GM19468 (cell line): ENCODE results near the gene MPST.
"Not testable (repeated sequence)": the region's sequence is repeated elsewhere in the genome, so short reads cannot be mapped to it uniquely, and the experiment has no call there.

Experiments used
- ATAC-seq: cut with Tn5 transposase; IDR thresholded peaks from one replicate; pipeline ENCODE4 v1.9.1; 2021; ENCODE audit warnings: mild to moderate bottlenecking, moderate library complexity, moderate number of reproducible peaks; ENCODE audit not compliant: unreplicated experiment; ENCODE audit errors: extremely low read depth

The MPST gene

DNA sequence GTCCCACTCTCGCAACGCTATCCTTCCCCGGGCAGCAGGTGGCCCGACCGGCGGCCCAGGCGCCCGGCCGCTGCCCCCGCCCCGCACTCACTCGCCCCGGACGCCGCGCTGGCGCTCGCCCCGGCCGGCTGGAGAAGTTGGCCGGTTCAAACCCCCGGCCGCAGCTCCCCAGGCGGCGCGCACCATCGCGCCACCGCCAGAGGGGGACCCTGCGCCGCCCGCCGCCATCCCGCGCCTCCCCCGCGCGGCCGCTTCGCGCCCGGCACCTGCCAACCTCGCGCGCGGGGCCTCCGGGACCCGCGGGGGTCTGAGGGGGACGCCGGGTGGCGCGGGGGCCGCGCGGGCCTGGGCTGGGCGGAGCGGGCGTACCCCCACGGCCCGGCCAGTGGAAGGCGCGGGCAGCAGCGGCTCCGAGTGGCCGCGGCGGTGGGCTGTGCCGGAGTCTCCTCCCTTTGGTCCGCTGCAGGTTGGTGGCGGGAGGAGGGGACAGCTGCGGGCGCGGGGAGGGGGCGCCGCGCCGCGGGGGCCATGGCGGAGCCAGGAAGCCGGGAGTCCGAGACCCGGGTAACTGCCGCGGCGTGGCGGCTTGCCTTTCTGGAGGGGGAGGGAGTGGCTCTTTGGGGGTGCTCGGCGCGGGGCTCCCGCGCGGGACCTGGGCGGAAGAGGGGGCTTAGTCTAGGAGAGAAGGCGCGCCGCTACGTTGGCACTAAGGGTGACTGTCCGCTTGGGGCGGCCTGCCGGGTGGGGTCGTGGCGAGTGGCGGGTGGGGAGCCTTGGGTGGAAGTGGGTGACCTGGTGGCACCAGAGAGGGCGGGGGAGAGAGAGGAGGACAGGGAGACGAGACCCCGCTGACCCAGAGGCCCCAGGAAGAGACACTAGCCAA, at the start of gene MPST, which contains the start of gene TST:
Gene MPST, plus strand, starts transcription at position 434 of the 883 bp plus-strand sequence. Its CDS starts 95 bp downstream, at position 529.
Gene TST, minus strand, starts transcription at position 139 of the 883 bp plus-strand sequence. CDS start 715 bp downstream, outside the sequence.
- peak; percentile 52 for ATAC-seq

DNA sequence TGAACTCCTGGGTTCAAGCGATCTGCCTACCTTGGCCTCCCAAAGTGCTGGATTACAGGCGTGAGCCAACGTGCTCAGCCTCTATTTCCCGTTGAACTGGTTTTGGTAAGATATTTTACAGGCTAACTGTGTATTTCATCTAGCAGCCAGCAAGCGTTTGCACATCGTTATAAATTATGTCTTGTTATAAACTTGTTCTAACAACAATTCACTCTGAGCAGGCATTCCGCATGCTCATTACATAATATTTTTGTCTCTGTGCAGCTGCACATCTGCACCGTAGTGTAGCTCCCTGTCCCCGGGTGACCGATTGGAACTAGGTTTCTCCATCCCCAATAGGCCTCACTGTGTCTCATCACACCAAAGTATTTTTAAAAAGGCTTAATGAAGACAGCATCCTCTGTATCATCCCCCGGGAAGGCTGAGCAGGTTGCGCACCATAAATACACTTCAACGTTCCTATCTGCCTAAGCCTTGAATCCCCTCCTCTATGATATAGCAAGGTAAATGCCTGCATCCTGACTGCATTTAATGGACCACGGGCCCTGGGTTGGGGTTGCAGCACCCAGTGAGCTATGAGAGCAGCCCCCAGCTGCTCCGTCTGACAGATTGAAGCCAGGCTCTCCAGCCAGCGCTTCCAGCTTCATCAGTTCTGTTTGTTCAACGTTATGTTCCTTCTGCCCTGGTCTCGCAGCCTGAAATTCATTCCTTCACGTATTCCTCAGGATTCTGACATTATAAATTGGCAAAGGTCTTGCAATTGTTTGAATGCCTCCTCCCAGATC, 48.0 kb upstream of the MPST start:
- ATAC-seq: no peak

DNA sequence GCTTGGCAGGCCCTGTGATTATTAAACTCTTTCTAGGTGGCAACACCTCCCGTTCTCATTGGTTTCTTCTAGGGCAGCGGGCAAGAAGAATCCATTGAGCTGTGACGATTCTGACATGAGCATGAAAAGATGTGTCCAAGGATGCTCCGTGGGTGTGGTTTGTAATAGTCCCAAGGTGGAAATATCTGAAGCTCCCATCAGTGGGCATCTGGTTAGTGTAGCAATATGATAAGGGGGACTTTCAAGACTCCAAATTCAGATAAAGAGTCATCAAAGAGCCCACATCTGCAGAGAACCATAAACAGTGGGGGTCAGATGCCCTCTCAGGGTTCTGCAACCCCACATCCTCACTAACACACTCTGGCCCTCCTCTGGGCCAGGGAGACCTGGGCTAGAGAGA, 42.9 kb upstream of the MPST start:
- ATAC-seq: no peak

DNA sequence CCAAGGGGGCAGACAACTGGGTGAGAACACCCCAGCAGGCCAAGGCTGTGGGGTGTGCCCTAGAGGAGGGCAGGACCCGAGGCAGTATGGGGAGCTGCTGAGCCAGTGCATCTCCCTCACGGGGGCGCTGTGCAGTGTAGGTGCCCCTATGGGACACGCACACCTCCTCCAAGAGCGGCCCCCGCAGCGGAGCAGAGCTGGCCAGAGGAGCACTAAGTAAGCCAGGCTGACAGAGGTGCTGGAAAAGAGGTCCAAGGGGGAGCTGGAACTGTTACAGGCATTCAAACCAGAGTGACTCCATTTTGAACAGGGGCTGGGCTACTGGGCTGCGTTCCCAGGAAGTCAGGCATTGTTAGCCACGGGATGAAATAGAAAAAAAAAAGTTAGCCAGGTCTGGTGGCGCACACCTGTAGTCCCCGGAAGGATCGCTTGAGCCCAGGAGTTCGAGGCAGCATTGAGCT, 42.1 kb upstream of the MPST start:
- ATAC-seq: no peak

DNA sequence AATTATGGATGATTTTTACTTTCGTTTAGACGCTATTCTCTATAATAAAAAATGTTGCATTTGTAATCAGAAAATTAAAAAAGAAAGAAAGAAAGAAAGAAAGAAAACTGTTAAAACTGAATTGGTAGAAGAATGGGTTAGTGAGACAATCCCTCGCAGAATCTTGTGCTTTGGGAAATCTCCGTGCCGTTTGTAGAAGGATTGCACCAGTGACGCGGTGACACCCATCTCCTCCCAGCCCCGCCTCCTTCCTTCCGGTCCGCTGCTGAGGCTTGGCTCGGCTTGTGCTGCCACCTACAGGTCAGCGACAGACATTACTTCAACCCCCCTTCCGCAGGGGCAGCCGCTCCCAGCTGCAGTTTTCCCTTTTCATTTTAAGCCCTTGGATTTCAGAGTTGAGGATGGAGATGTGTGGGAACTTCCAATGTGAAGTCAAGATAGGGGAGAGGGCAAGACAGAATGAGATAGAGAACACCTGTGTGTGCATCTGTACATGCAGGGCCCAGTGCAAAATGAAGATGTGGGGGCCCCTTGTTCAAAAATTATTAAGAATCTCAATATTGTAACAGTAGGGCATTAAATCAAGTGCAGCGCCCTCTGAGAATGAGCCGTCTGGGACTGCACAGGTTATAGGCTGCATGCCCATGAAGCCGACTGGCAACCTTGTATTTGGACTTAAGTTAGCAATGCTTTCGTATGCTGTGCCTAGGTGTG, 41.4 kb upstream of the MPST start:
- peak; percentile 56 for ATAC-seq

DNA sequence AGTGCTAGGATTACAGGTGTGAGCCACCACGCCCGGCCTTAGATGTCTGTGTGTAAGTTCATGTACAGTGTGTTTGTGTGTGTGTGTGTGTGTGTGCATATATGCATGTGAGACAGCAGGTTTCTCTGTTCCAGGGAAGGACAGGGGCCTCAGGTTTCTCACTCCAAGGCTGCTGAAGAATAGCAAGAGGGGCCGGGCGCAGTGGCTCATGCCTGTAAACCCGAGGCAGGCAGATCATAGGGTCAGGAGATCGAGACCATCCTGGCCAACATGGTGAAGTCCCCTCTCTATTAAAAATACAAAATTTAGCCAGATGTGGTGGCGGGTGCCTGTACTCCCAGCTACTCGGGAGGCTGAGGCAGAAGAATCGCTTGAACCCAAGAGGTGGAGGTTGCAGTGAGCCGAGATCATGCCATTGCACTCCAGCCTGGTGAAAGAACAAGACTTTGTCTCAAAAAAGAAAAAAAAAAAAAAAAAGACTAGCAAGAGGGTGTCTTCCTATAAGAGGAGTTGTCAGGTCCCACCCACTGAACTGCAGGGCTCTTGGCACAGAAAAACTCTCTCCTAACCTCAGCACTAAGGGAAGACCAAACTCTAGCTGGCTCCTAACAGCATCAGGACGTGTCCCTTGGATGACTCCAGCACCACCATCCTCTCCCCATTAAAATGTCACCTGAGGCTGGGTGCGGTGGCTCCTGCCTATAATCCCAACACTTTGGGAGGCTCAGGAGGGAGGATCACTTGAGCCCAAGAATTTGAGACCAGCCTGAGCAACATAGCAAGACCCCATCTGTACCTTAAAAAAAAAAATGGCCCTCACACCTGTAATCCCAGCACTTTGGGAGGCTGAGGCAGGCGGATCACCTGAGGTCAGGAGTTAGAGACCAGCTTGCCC, 40.3 kb upstream of the MPST start:
- no peak for ATAC-seq

DNA sequence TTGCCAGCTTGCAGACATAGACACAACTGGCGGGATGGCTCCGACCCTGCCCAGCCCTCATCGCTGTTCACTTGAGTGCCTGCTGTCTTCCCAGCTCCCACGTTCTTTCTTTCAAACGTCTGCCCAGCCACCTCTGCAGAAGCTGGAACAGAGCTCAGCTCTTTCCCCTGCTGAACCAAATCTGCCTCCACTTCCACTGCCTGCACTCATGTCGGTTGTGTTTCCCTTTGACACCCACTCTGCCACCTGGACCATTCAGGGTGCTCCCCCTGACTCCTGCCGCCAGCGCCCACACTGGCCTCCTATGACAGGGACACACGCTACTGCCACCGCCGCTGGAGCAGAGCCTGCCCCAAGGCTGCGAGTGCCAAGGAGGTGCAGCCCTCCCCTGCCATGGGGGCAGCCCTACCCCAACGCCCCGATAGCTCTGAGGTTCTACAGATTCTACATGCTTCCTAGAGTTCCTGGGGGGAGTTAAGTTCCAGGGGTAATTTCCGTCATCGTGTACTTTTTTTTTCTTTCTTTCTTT, 38.2 kb upstream of the MPST start:
- no peak for ATAC-seq

DNA sequence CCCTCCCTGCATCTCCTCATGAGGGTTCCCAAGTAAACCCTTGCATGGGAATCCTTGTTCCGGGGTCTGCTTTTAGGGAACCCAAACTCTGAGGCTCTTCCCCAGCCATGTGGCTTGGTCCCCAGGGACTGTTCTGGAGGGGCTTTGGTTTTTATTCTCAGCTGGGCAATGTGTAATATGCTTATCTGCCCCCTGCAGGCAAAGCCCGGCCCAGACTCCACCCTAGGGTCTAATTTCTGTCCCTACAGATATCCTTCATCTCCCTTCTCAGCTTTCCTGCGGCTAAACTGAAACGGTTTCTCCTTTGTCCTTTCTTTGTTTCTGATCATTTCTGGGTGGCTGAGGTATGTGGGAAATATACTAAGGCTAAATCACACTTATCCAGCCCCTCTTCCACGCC, 37.4 kb upstream of the MPST start:
- ATAC-seq: no peak

DNA sequence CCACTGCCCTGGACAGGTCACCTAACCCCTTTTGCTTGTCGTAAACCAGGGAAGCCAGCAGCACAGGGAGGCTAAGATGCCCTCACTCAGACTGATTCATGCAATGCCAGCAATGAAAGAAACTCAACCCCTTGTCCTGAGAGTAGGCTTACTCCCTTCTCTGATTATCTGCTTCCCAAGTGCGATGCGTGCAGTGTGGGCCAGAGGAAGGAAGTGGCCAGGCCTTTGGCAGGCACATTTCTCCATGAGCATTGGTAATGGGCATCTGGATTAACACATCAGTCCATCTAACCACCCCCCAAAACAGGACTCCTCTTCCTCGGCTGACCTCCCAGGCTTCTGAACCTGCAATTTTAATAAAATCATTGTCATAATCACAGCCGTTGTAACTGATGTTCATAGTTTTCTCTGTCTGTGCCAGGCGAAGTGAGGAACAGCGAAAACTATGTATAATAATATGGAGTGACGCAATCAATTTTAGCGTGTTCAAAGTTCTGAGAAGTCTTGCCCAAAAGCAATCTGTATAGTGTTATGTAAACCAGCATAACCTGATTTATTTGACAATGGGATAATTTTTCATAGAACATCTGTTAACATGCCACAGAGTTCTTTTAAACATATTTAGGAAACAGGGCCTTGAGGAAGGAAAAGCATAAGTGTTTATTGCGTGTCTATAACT, 34.2 kb upstream of the MPST start:
- no peak for ATAC-seq

DNA sequence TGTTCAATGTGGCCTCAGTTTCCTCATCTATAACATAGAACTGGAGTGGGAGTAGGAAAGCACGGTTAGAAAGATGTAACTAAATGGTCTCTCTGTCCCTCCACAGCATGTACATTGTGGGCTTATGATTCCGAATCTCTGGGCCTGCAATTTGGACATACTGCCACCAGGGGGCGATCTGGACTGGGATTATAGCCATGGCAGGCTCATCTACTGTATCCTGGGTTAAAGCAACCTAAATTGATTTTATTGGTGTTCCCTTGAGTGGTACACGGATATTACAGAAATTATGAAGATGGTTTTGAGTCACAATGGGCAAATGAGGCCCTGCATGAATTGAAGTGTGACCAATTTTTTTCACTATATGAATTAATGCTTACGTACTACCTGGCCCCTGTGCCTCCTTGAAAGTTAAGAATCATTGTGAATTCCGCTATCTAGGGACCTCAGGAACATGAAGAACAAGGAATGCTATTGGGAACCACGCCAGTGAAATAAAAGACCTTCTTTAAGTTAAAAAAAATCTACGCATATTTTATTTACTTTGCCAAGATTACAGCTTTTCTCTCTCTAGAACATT, 33.2 kb upstream of the MPST start:
- ATAC-seq: no peak

DNA sequence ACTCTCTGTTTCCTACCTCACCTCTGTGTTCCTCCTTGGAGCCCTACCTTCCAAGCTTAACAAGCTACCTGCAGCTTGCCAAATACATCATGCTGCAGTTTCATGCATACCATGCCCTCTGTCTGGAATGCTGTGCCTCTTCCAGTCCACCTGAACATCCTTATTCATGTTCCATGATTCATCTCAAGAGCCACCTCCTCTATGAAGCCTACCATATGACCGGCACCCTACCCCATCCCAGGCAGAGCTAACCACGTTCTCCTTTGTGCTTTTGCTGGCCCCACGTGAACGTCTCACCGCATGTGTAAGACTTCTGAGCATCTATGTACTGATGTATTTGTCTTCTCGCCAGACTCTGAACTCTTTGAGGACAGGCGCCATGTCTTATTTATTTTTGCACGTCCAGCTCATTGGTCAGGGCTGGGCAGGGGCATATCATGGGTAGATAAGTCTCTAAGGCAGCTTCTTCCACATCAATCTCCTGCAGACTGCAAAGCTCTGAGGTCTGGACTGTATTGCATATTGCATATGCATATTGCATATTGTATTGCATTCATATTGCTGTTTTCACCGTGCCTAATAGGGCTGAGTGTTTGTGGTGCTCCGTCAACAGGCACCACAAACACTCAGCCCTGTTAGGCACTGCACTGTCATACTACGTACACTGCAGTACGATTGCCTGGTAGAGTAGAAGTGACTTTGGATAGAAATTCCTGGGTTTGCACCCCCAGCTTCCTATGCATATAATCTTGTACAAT, 31.3 kb upstream of the MPST start:
- ATAC-seq: no peak

DNA sequence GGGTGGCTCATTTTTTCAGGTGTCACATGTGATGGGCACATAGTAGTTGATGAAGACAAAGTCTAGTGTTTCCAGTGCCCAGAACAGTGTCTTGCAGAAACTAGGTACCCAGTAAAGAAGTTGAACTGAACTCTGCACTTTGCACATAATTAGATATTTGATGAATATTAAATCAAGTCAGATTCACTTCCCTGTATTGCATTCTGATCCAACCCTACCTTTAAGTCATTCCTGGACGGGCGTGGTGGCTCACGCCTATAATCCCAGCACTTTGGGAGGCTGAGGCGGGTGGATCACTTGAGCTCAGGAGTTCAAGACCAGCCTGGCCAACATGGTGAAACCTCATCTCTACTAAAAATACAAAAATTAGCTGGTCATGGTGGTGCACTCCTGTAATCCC, 30.5 kb upstream of the MPST start:
- ATAC-seq: not testable (repeated sequence)

DNA sequence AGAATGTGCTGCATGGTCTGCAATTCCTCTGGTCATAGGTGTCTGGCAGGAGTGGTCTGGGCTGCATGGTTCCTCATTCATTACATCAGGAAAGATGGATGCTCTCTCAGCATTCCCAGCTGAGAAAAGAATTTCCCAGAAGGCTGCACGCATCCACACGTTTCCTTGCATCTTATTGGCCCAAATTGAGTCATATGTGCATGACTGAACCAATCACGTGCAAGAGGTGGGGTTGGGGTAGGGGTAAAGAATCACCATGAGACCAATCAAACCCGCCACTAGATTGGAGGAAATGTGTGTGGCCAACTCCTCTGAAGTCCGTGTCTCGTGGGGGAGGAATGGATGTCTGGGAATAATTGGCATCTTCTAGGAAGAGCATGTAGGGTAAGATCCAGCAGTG, 29.1 kb upstream of the MPST start:
- ATAC-seq: no peak

DNA sequence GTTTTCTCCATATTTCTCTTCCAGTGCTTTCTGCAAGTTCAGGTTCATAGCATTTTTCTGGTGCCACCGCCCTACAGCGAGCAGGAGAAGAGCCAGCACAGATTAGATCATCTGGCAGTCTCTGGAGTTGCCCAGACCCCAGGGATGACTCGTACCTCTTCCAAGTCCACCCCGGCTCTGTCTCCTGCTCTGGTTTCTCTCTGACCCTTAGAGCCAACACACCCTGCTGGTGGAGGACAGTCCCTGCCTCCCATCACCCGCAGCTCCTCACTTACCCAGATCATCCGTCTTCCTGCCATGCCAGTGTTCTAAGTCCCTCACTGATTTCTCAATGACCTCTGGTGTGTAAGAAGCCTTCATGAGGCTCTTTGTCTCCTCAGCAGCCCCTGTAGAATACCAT, 28.3 kb upstream of the MPST start:
- ATAC-seq: no peak

DNA sequence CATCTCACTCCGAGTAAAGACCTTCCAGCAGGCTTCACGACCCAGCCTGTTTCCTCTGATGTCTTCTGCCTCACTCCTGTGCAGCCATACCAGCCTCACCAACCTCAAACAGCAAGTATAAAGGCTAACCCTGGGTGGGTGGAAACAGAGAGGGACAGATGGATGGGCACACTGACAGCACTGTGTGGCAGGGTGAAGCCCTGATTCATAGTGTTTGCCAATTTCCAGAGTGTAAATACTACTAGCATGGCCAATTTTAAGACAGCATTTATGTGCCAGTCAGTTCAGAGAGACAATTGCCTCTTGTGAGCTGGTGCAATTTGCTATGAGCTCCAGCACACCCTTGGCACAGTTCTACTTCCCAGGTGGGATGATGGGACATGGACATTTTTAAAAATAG, 21.8 kb upstream of the MPST start:
- ATAC-seq: no peak

DNA sequence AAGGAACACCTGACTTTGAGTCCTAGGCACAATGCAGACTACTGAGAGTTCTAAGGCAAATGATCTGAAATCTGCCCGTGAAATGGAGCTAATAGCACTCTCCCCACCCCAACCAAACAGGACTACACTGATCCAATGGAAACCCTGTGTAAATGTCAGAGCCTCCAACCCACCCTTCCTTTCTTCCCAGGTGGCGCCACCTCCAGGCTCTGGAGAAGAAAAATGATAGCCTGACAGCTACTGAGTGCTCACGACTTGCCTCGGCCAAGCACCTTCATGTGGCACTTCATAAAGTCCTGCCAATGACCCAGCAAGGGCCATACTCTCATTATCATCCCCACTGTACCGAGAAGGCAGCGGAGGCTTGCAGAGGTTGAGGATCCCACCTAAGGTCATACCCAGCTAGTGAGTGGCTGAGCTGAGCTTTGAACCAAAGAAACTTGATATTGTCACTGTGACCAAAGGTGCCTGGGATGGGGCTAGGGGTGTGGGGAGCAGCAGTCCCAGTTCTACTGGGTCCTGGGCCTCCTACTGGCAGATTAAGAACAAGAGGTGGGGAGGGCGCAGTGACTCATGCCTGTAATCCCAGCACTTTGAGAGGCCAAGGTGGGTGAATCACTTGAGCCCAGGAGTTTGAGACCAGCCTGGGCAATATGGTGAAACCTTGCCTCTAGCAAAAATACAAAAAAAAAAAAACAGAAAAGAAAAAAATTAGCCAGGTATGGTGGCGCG, 20.8 kb upstream of the MPST start:
- no peak for ATAC-seq

DNA sequence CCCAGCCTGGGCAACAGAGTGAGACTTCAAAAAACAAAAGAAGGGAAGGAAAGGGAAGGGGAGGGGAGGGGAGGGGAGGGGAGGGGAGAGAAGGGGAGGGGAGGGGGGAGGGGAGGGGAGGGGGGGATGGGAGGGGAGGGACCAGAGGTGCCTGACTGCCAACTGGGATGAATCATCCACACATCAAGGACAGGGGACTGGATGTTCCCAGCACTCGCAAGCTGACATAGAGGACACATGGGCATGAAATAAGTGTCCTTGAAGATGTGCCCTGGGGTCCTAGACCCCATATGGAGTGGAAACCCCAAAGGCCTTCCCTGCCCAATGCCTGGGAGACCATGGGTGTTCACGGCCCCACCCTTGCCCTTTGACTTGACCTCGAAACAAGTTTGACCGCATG, 20.1 kb upstream of the MPST start:
- no peak for ATAC-seq
